Duodenal mucosa (tissue), 2 donors: ENCODE results near the gene SLC24A3.

Source experiments
- H3K27ac ChIP-seq: one replicate; pipeline ENCODE4 v1.7.0; 2013; ENCODE audit warnings: low read depth, low read length
- H3K27me3 ChIP-seq, 2 donors: one replicate each; pipeline ENCODE4 v1.7.0; 2013; ENCODE audit warnings: low read length in 2 of 2, control low read depth in 1 of 2; ENCODE audit not compliant: insufficient read depth in 2 of 2, control insufficient read depth in 1 of 2
- H3K36me3 ChIP-seq, 2 donors: one replicate each; pipeline ENCODE4 v1.7.0; 2013; ENCODE audit warnings: low read length in 2 of 2, control low read depth in 1 of 2; ENCODE audit not compliant: insufficient read depth in 2 of 2, control insufficient read depth in 1 of 2
- H3K4me1 ChIP-seq, 2 donors: one replicate each; pipeline ENCODE4 v1.7.0; 2013; ENCODE audit warnings: low read length in 2 of 2, control low read depth in 1 of 2; ENCODE audit not compliant: insufficient read depth in 2 of 2, control insufficient read depth in 1 of 2
- H3K4me3 ChIP-seq, 2 donors: one replicate each; pipeline ENCODE4 v1.7.0; 2013; ENCODE audit warnings: low read length in 2 of 2, low read depth in 1 of 2
- H3K9ac ChIP-seq, 2 donors: one replicate each; pipeline ENCODE4 v1.7.0; 2013; ENCODE audit warnings: low read length in 2 of 2, low read depth in 1 of 2
- H3K9me3 ChIP-seq, 2 donors: one replicate each; pipeline ENCODE4 v1.7.0; 2013; ENCODE audit warnings: low read length in 2 of 2, control low read depth in 1 of 2; ENCODE audit not compliant: control insufficient read depth in 1 of 2

The SLC24A3 gene

DNA sequence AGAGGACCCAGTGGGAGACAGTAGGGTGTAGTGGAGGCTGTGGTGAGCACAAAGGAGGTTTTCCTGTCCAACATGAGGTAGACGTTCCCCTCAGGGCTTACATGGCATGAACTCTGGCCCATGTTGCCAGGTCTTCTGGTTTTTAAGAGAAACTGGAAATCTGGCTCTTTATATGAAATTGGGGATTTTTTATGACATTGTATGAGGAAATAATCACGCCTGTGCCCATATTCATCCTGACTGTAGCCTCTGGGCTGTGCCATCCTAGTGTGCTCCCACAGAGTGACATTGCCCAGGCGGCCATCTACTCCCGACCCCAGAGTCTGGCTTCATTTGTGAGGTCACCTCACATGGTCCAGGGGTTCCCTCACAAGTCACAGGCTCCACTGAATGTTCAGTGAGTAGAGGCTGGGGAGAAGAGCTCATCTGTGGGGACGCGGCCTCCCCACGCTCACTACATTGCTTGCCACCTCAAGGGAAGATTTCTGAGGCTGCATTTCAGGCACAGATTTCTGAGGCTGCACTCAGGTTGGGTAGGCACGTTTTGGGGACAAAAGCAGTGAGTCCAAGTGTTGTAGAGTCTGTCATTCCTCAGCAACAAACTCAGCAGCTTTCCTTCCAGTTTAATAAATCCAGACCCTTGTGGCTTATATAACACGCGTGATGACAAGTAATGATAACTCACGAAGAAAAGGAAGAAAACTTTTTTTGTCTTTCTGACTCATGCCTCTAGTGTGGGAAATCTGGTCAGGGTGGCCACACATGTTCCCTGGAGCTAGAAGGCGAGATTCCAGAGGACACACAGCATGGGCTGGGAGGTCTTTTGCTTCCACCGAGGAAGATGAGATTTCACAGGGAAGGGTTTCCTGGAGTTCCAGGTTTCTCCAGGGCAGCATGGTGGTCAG lies 41.7 kb downstream of the SLC24A3 start:
- no peaks in the 10 kb centered on the region for H3K36me3 ChIP-seq
- no peak overlapping the region for H3K27ac ChIP-seq
- no peaks in the 10 kb centered on the region for H3K9me3 ChIP-seq
- H3K4me3 ChIP-seq: no peak overlapping the region
- no peak overlapping the region for H3K9ac ChIP-seq
- H3K4me1 ChIP-seq: peaks cover 0 to 3% of the 10 kb centered on the region in 2 donors
- no peaks in the 10 kb centered on the region for H3K27me3 ChIP-seq

- H3K27me3 ChIP-seq: no peaks in the 10 kb centered on the region
- peaks cover 0 to 3% of the 10 kb centered on the region in 2 donors for H3K4me1 ChIP-seq
- no peaks in the 10 kb centered on the region for H3K9me3 ChIP-seq
- H3K36me3 ChIP-seq: no peaks in the 10 kb centered on the region
- H3K4me3 ChIP-seq: no peak overlapping the region
- no peak overlapping the region for H3K9ac ChIP-seq
- no peak overlapping the region for H3K27ac ChIP-seq
Observed at GRCh38 chr20:19254956-19255355, 42.5 kb downstream of the SLC24A3 start.

- H3K9me3 ChIP-seq: no peaks in the 10 kb centered on the region
- peaks cover 3 to 6% of the 10 kb centered on the region in 2 donors for H3K4me1 ChIP-seq
- H3K4me3 ChIP-seq: no peak overlapping the region
- H3K27ac ChIP-seq: no peak overlapping the region
- H3K9ac ChIP-seq: no peak overlapping the region
- no peaks in the 10 kb centered on the region for H3K27me3 ChIP-seq
- no peaks in the 10 kb centered on the region for H3K36me3 ChIP-seq
Observed at GRCh38 chr20:19256085-19256484, 43.6 kb downstream of the SLC24A3 start.

DNA sequence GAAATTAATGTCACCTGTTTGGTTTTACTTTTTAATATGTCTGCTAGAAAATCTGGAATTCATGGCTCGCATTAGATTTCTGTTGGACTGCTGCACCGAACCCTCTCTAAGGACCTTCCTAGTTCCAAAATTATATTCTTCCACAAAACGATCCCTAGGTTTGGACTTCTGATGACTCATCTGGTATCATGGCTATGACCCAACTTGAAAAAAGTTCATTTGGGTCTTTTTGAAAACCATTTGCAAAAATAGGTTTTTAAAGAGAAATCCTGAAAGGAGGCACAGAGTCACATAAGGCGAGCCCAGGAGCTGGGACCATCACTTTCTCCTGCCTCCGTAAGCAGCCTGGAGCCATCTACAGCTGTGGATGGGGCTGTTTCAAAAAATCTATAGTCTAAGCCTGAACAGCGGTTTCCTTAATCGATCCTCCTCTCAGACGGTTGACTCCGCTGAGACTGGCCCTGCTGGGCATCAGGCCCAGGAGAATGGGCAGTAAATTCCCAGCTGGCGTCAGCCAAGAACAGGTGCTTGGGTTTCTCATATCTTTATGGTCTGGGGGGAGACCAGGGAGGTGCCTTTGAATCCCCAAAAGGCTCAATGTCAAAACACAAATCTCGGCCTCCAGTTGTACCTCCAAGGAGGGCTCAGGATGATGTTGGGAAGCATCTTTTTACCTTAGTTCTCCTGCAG lies 44.6 kb downstream of the SLC24A3 start:
- Histone ChIP-seq H3K36me3 (no peaks in the 10 kb centered on the region), H3K4me3 (no peak overlapping the region), H3K27me3 (no peaks in the 10 kb centered on the region), H3K9ac (no peak overlapping the region), H3K27ac (no peak overlapping the region), H3K9me3 (no peaks in the 10 kb centered on the region), H3K4me1 (peaks cover 3 to 6% of the 10 kb centered on the region in 2 donors)

GRCh38 chr20:19257865-19258264 lies 45.4 kb downstream of the SLC24A3 start:
- H3K4me3 ChIP-seq: no peak overlapping the region
- H3K27ac ChIP-seq: no peak overlapping the region
- H3K36me3 ChIP-seq: no peaks in the 10 kb centered on the region
- peaks cover 3 to 6% of the 10 kb centered on the region in 2 donors for H3K4me1 ChIP-seq
- H3K27me3 ChIP-seq: no peaks in the 10 kb centered on the region
- H3K9me3 ChIP-seq: no peaks in the 10 kb centered on the region
- H3K9ac ChIP-seq: no peak overlapping the region

GRCh38 chr20:19259141-19259591 lies 46.7 kb downstream of the SLC24A3 start:
- Histone ChIP-seq H3K4me1 (peaks cover 3 to 6% of the 10 kb centered on the region in 2 donors), H3K27ac (no peak overlapping the region), H3K27me3 (no peaks in the 10 kb centered on the region), H3K9ac (no peak overlapping the region), H3K36me3 (no peaks in the 10 kb centered on the region), H3K4me3 (no peak overlapping the region), H3K9me3 (no peaks in the 10 kb centered on the region)

- H3K27ac ChIP-seq: no peak overlapping the region
- no peak overlapping the region for H3K9ac ChIP-seq
- peaks cover 3 to 6% of the 10 kb centered on the region in 2 donors for H3K4me1 ChIP-seq
- no peaks in the 10 kb centered on the region for H3K27me3 ChIP-seq
- no peaks in the 10 kb centered on the region for H3K9me3 ChIP-seq
- H3K36me3 ChIP-seq: no peaks in the 10 kb centered on the region
- H3K4me3 ChIP-seq: no peak overlapping the region
Observed at GRCh38 chr20:19260412-19261090, 48.1 kb downstream of the SLC24A3 start.

GRCh38 chr20:19264191-19264590 lies 51.7 kb downstream of the SLC24A3 start:
- no peak overlapping the region for H3K4me3 ChIP-seq
- H3K4me1 ChIP-seq: peaks cover 0 to 6% of the 10 kb centered on the region in 2 donors
- H3K9ac ChIP-seq: no peak overlapping the region

GRCh38 chr20:19265646-19266374 lies 53.4 kb downstream of the SLC24A3 start:
- H3K9me3 ChIP-seq: no peaks in the 10 kb centered on the region
- peaks cover 0 to 4% of the 10 kb centered on the region in 2 donors for H3K4me1 ChIP-seq
- H3K9ac ChIP-seq: no peak overlapping the region
- no peak overlapping the region for H3K27ac ChIP-seq
- no peaks in the 10 kb centered on the region for H3K27me3 ChIP-seq
- H3K4me3 ChIP-seq: no peak overlapping the region
- no peaks in the 10 kb centered on the region for H3K36me3 ChIP-seq

More at GRCh38 chr20:19264191-19264590, 51.7 kb downstream of the SLC24A3 start:
- Histone ChIP-seq H3K36me3 (no peaks in the 10 kb centered on the region), H3K27me3 (no peaks in the 10 kb centered on the region), H3K9me3 (no peaks in the 10 kb centered on the region), H3K27ac (no peak overlapping the region)
